OCI-M2 (cell line): Measurements from ENCODE around the gene PF4V1.

Experiments used
- DNase-seq: peaks from one replicate; lab custom pipeline; 2025; ENCODE audit not compliant: unreplicated experiment; lab: John Stamatoyannopoulos, UW

PF4V1 gene

GRCh38 chr4:73844806-73845205, 8.3 kb upstream of the PF4V1 start:
- no peak for DNase-seq

- no peak for DNase-seq
These were observed 5.4 kb upstream of the PF4V1 start for GRCh38 chr4:73847526-73848182.

GRCh38 chr4:73848183-73848777, 4.8 kb upstream of the PF4V1 start:
- no peak for DNase-seq

GRCh38 chr4:73850261-73850970, 2.7 kb upstream of the PF4V1 start:
- no peak for DNase-seq

GRCh38 chr4:73851293-73851692, 1.8 kb upstream of the PF4V1 start:
- DNase-seq = no peak

GRCh38 chr4:73852771-73853170, 325 bp upstream of the PF4V1 start:
- DNase-seq = no peak

GRCh38 chr4:73853718-73854473, 800 bp downstream of the PF4V1 start:
- no peak for DNase-seq

- DNase-seq = no peak
These were observed 2.3 kb downstream of the PF4V1 start for GRCh38 chr4:73855406-73855805.

- DNase-seq = no peak
These were observed 3.4 kb downstream of the PF4V1 start for GRCh38 chr4:73856518-73856917.

GRCh38 chr4:73859614-73860088, 6.6 kb downstream of the PF4V1 start:
- no peak for DNase-seq

- no peak for DNase-seq
These were observed 7.1 kb downstream of the PF4V1 start for GRCh38 chr4:73860181-73860580.

- no peak for DNase-seq
These were observed 7.8 kb downstream of the PF4V1 start for GRCh38 chr4:73860917-73861316.

GRCh38 chr4:73862322-73862721, 9.2 kb downstream of the PF4V1 start:
- DNase-seq = no peak

- DNase-seq = no peak
These were observed 11.3 kb downstream of the PF4V1 start for GRCh38 chr4:73864365-73864764.

GRCh38 chr4:73864961-73865360, 11.9 kb downstream of the PF4V1 start:
- DNase-seq = no peak

GRCh38 chr4:73865431-73866096, 12.5 kb downstream of the PF4V1 start:
- DNase-seq = no peak

- no peak for DNase-seq
These were observed 13.2 kb downstream of the PF4V1 start for GRCh38 chr4:73866246-73866645.

GRCh38 chr4:73867783-73868182, 14.7 kb downstream of the PF4V1 start:
- DNase-seq = no peak

GRCh38 chr4:73868206-73869129, 15.4 kb downstream of the PF4V1 start:
- no peak for DNase-seq
